ENCODE data around the gene VPS35. TPM values are rescaled to one million over a fixed set of nuclear protein-coding genes. Genes with fewer than 3 reads are reported as not detected.

VPS35 gene
- total and polyA plus RNA-seq, 2 of the 13 experiments (the other 11 are each of a cell fraction or from before 2014, with no cell fraction given), result 30.7 to 136 TPM

- TF ChIP-seq ZNF121 (CRISPR knock-in tag; IDR thresholded peaks at IDR 0.05) (no peak), ZNF530 (CRISPR knock-in tag; IDR thresholded peaks at IDR 0.05; ENCODE audit: low read depth) (no peak), DBP (CRISPR knock-in tag; IDR thresholded peaks at IDR 0.05; ENCODE audit: not compliant biosample characterization) (no peak), ZNF558 (CRISPR knock-in tag; IDR thresholded peaks at IDR 0.05; ENCODE audit: borderline replicate concordance) (peak; percentile 63; the same call in 1 of the 2 replicates), ZNF709 (CRISPR knock-in tag; IDR thresholded peaks at IDR 0.05) (0 out of 2 replicates have a peak, but pooled peaks have one; percentile 10), ZNF7 (CRISPR knock-in tag; IDR thresholded peaks at IDR 0.05) (no peak), KAT7 (CRISPR knock-in tag; IDR thresholded peaks at IDR 0.05; ENCODE audit: borderline replicate concordance) (no peak; the same call in 1 of the 2 replicates), SNRNP70 (IDR thresholded peaks at IDR 0.05; ENCODE audit: low read depth, low read length) (no peak), CHD4 (IDR thresholded peaks at IDR 0.05; ENCODE audit: borderline replicate concordance, low read length) (no peak; the same call in 1 of the 2 replicates), ZNF788 (CRISPR knock-in tag; IDR thresholded peaks at IDR 0.05; ENCODE audit: borderline replicate concordance) (peak; percentile 18; the same call in 1 of the 2 replicates), ADNP (CRISPR knock-in tag; IDR thresholded peaks at IDR 0.05) (no peak), HIVEP1 (CRISPR knock-in tag; IDR thresholded peaks at IDR 0.05) (no peak), ZNF775 (CRISPR knock-in tag; IDR thresholded peaks at IDR 0.05; ENCODE audit: borderline replicate concordance) (0 out of 2 replicates have a peak, but pooled peaks have one; percentile 35), HNRNPH1 (optimal IDR thresholded peaks at IDR 0.05; ENCODE audit: low read depth, low read length) (no peak), SMARCC2 (IDR thresholded peaks at IDR 0.05) (no peak), ARNTL (CRISPR knock-in tag; IDR thresholded peaks at IDR 0.05) (peak; percentile 74; the same call in 1 of the 2 replicates), HOMEZ (CRISPR knock-in tag; IDR thresholded peaks at IDR 0.05; ENCODE audit: low read depth) (peak; percentile 23; the same call in 1 of the 2 replicates), SP2 (CRISPR knock-in tag; IDR thresholded peaks at IDR 0.05) (peak; percentile 98), HES4 (CRISPR knock-in tag; IDR thresholded peaks at IDR 0.05; ENCODE audit: borderline replicate concordance) (peak; percentile 79; the same call in 1 of the 2 replicates), NFRKB (IDR thresholded peaks at IDR 0.05) (no peak), ZMAT5 (CRISPR knock-in tag; IDR thresholded peaks at IDR 0.05; ENCODE audit: borderline replicate concordance, low read depth) (no peak), ZNF263 (CRISPR knock-in tag; IDR thresholded peaks at IDR 0.05) (no peak; the same call in 1 of the 2 replicates), ZNF891 (CRISPR knock-in tag; IDR thresholded peaks at IDR 0.05) (peak; percentile 2; the same call in 1 of the 2 replicates), IKZF4 (CRISPR knock-in tag; IDR thresholded peaks at IDR 0.05; ENCODE audit: borderline replicate concordance, low read depth, not compliant biosample characterization) (no peak), ZSCAN5A (CRISPR knock-in tag; IDR thresholded peaks at IDR 0.05; ENCODE audit: borderline replicate concordance) (no peak), ZNF34 (CRISPR knock-in tag; IDR thresholded peaks at IDR 0.05; ENCODE audit: borderline replicate concordance) (no peak)
Observed at GRCh38 chr16:46689365-46690280, 645 bp upstream of the VPS35 start, which contains the start of gene ORC6 (continued).
